ENCODE measurements around the gene WDR82. TPM values are rescaled to one million over a fixed set of nuclear protein-coding genes. Genes with fewer than 3 reads are reported as not detected.

Gene WDR82
- total and polyA plus RNA-seq, 2 of the 4 experiments (the other 2 are of a cell fraction), result 38.1 to 68.1 TPM

GRCh38 chr3:52298149-52299098 is 20.0 kb upstream of the WDR82 start:
- Histone ChIP-seq H3K4me2 (ENCODE audit: low read depth, low read length) (no peak overlapping the region), H4K20me1 (ENCODE audit: insufficient read depth, low read length) (no peaks in the 10 kb centered on the region; the same call in 1 of the 2 replicates), H4K91ac (ENCODE audit: insufficient read depth, low read depth, low read length) (no peak overlapping the region), H2AK5ac (ENCODE audit: low read depth, low read length) (0 out of 2 replicates have a peak overlapping the region, but pooled peaks have one; percentile 10), H3K36me3 (ENCODE audit: control insufficient read depth, insufficient read depth, low read length) (no peaks in the 10 kb centered on the region), H3K56ac (ENCODE audit: extremely low read depth, insufficient read depth, low read length) (no peak overlapping the region), H3K9me1 (ENCODE audit: insufficient read depth, low read length) (peaks cover 4% of the 10 kb centered on the region), H4K5ac (ENCODE audit: low read depth, low read length) (no peak overlapping the region), H2BK120ac (ENCODE audit: low read depth, low read length) (no peak overlapping the region), H3K79me1 (ENCODE audit: low read depth in 1 of 2, low read length in 2 of 2) (no peaks in the 10 kb centered on the region), H3K9ac (ENCODE audit: low read depth, low read length) (no peak overlapping the region), H3K27ac (ENCODE audit: insufficient read depth, low read length) (no peak overlapping the region), H4K8ac (ENCODE audit: low read depth in 2 of 2, low read length in 2 of 2) (no peak overlapping the region), H3K27me3 (ENCODE audit: control insufficient read depth, insufficient read depth, low read length) (no peaks in the 10 kb centered on the region; the same call in 1 of the 2 replicates), H3K18ac (ENCODE audit: low read depth, low read length) (no peak overlapping the region), H2BK20ac (ENCODE audit: low read depth, low read length) (no peak overlapping the region), H3K4ac (ENCODE audit: low read depth, low read length) (no peak overlapping the region), H3K23ac (ENCODE audit: low read depth, low read length) (no peak overlapping the region), H2BK5ac (ENCODE audit: low read depth, low read length, poor library complexity, severe bottlenecking) (no peak overlapping the region), H3K4me3 (ENCODE audit: insufficient read depth, low read depth, low read length) (no peak overlapping the region), H3K14ac (replicated peaks; ENCODE audit: low read depth, low read length) (no peak overlapping the region), H2BK15ac (ENCODE audit: low read depth, low read length) (no peak overlapping the region), H3K9me3 (ENCODE audit: control insufficient read depth, insufficient read depth, low read length) (no peaks in the 10 kb centered on the region), H2AFZ (replicated peaks; ENCODE audit: low read length, poor library complexity) (no peak overlapping the region), H3K4me1 (ENCODE audit: control insufficient read depth, insufficient read depth, low read length) (peaks cover 11% of the 10 kb centered on the region), H2AK9ac (replicated peaks; ENCODE audit: low read depth, low read length, poor library complexity) (no peak overlapping the region)
- POLR2A ChIA-PET (ENCODE audit: unreplicated experiment), result no interaction called here
- intact Hi-C loops (cut with micrococcal nuclease) (no loop called here), in situ Hi-C loops (cut with MboI; ENCODE audit: low sequenced_read_pairs) (no loop called here), dilution Hi-C loops (cut with HindIII; ENCODE audit: low sequenced_read_pairs, unreplicated experiment) (no loop called here)
- WGBS, 2 experiments (ENCODE audit: extremely low coverage in 2 of 2, insufficient read length in 1 of 2), result 32% methylated on average over 8 of the region's 17 CpGs; no CpG with 5 or more reads in 1 of the 2 experiments
- ATAC-seq (ENCODE audit: low read depth) (no peak), DNase-seq (no peak)
- CTCF ChIA-PET, result interaction anchor here (0.6 to 1.3 kb wide), 2 partner anchors 41 to 335 kb away, joined by 4 to 6 read pairs; no protein-coding TSS in a partner anchor
- BruUV-seq (replicated peaks), result no TSS peak
- TF ChIP-seq NFE2L2 (IDR thresholded peaks at IDR 0.05; ENCODE audit: low read depth, low read length), result no peak
- peak; percentile 57; the same call in 1 of the 2 replicates for TF ChIP-seq MAZ (IDR thresholded peaks at IDR 0.05; ENCODE audit: borderline replicate concordance, low read depth, low read length)

Measured in IMR-90 (cell line).